Mucosa of rectum (tissue), 2 donors: ENCODE measurements around the gene JPH3.

ENCODE experiments used
- H3K27ac ChIP-seq, 2 donors: one replicate each; pipeline ENCODE4 v1.7.0; 2013; ENCODE audit warnings: inconsistent platforms in 2 of 2, low read depth in 2 of 2, low read length in 2 of 2
- H3K27me3 ChIP-seq, 2 donors: one replicate each; pipeline ENCODE4 v1.7.0; 2013; ENCODE audit warnings: low read length in 2 of 2; ENCODE audit not compliant: control insufficient read depth in 2 of 2, insufficient read depth in 2 of 2
- H3K36me3 ChIP-seq, 2 donors: one replicate each; pipeline ENCODE4 v1.7.0; 2013; ENCODE audit warnings: low read length in 2 of 2; ENCODE audit not compliant: control insufficient read depth in 2 of 2, insufficient read depth in 2 of 2
- H3K4me1 ChIP-seq, 2 donors: one replicate each; pipeline ENCODE4 v1.7.0; 2013; ENCODE audit warnings: low read length in 2 of 2, mild to moderate bottlenecking in 1 of 2; ENCODE audit not compliant: control insufficient read depth in 2 of 2, insufficient read depth in 2 of 2
- H3K4me3 ChIP-seq, 2 donors: one replicate each; pipeline ENCODE4 v1.7.0; 2013; ENCODE audit warnings: low read length in 2 of 2
- H3K9ac ChIP-seq, 2 donors: one replicate each; pipeline ENCODE4 v1.7.0; 2013; ENCODE audit warnings: low read length in 2 of 2, low read depth in 1 of 2, mild to moderate bottlenecking in 1 of 2
- H3K9me3 ChIP-seq, 2 donors: one replicate each; pipeline ENCODE4 v1.7.0; 2013; ENCODE audit warnings: low read length in 2 of 2; ENCODE audit not compliant: control insufficient read depth in 2 of 2
- donor health status: healthy.
- donor health status: Normal muscosa, but diverticular disease.

The JPH3 gene

GRCh38 chr16:87611456-87611855, 9.1 kb downstream of the JPH3 start:
- Histone ChIP-seq H3K4me3 (no peak overlapping the region), H3K36me3 (no peaks in the 10 kb centered on the region), H3K4me1 (no peaks in the 10 kb centered on the region), H3K9me3 (no peaks in the 10 kb centered on the region), H3K27ac (no peak overlapping the region), H3K27me3 (no peaks in the 10 kb centered on the region), H3K9ac (no peak overlapping the region)

- H3K27ac ChIP-seq, result no peak overlapping the region
- H3K9me3 ChIP-seq, result no peaks in the 10 kb centered on the region
- no peaks in the 10 kb centered on the region for H3K27me3 ChIP-seq
- no peak overlapping the region for H3K4me3 ChIP-seq
- H3K4me1 ChIP-seq, result no peaks in the 10 kb centered on the region
- no peak overlapping the region for H3K9ac ChIP-seq
- H3K36me3 ChIP-seq, result no peaks in the 10 kb centered on the region
Measured at GRCh38 chr16:87613961-87614360, 11.7 kb downstream of the JPH3 start.

GRCh38 chr16:87615621-87616041, 13.3 kb downstream of the JPH3 start:
- H3K27me3 ChIP-seq, result no peaks in the 10 kb centered on the region
- H3K9ac ChIP-seq, result no peak overlapping the region
- H3K27ac ChIP-seq, result no peak overlapping the region
- no peaks in the 10 kb centered on the region for H3K9me3 ChIP-seq
- no peak overlapping the region for H3K4me3 ChIP-seq
- H3K36me3 ChIP-seq, result no peaks in the 10 kb centered on the region
- no peaks in the 10 kb centered on the region for H3K4me1 ChIP-seq

- H3K27me3 ChIP-seq, result no peaks in the 10 kb centered on the region
- no peak overlapping the region for H3K4me3 ChIP-seq
- H3K4me1 ChIP-seq, result no peaks in the 10 kb centered on the region
- H3K27ac ChIP-seq, result no peak overlapping the region
- H3K36me3 ChIP-seq, result no peaks in the 10 kb centered on the region
- H3K9ac ChIP-seq, result no peak overlapping the region
- no peaks in the 10 kb centered on the region for H3K9me3 ChIP-seq
Measured at GRCh38 chr16:87616556-87616955, 14.2 kb downstream of the JPH3 start.

- no peaks in the 10 kb centered on the region for H3K36me3 ChIP-seq
- H3K9ac ChIP-seq, result no peak overlapping the region
- H3K4me3 ChIP-seq, result no peak overlapping the region
- no peaks in the 10 kb centered on the region for H3K27me3 ChIP-seq
- no peaks in the 10 kb centered on the region for H3K4me1 ChIP-seq
- H3K27ac ChIP-seq, result no peak overlapping the region
- H3K9me3 ChIP-seq, result no peaks in the 10 kb centered on the region
Measured at GRCh38 chr16:87618216-87618615, 15.9 kb downstream of the JPH3 start.

GRCh38 chr16:87619360-87620200, 17.3 kb downstream of the JPH3 start:
- Histone ChIP-seq H3K9ac (no peak overlapping the region), H3K27me3 (no peaks in the 10 kb centered on the region), H3K4me3 (no peak overlapping the region), H3K4me1 (no peaks in the 10 kb centered on the region), H3K27ac (no peak overlapping the region), H3K36me3 (no peaks in the 10 kb centered on the region), H3K9me3 (no peaks in the 10 kb centered on the region)

GRCh38 chr16:87620201-87620495, 17.8 kb downstream of the JPH3 start:
- Histone ChIP-seq H3K4me1 (no peaks in the 10 kb centered on the region), H3K27ac (no peak overlapping the region), H3K9me3 (no peaks in the 10 kb centered on the region), H3K4me3 (no peak overlapping the region), H3K27me3 (no peaks in the 10 kb centered on the region), H3K36me3 (no peaks in the 10 kb centered on the region), H3K9ac (no peak overlapping the region)

- no peaks in the 10 kb centered on the region for H3K27me3 ChIP-seq
- no peak overlapping the region for H3K27ac ChIP-seq
- H3K36me3 ChIP-seq, result no peaks in the 10 kb centered on the region
- H3K4me3 ChIP-seq, result no peak overlapping the region
- H3K4me1 ChIP-seq, result no peaks in the 10 kb centered on the region
- H3K9me3 ChIP-seq, result no peaks in the 10 kb centered on the region
- H3K9ac ChIP-seq, result no peak overlapping the region
Measured at GRCh38 chr16:87621550-87621829, 19.2 kb downstream of the JPH3 start.

- H3K27ac ChIP-seq, result no peak overlapping the region
- H3K36me3 ChIP-seq, result no peaks in the 10 kb centered on the region
- H3K4me1 ChIP-seq, result no peaks in the 10 kb centered on the region
- no peak overlapping the region for H3K4me3 ChIP-seq
- H3K9ac ChIP-seq, result no peak overlapping the region
- no peaks in the 10 kb centered on the region for H3K27me3 ChIP-seq
- no peaks in the 10 kb centered on the region for H3K9me3 ChIP-seq
Measured at GRCh38 chr16:87621976-87622713, 19.8 kb downstream of the JPH3 start.

GRCh38 chr16:87622756-87623319, 20.5 kb downstream of the JPH3 start:
- Histone ChIP-seq H3K27me3 (peaks cover 0 to under 1% of the 10 kb centered on the region in 2 donors), H3K36me3 (no peaks in the 10 kb centered on the region), H3K27ac (no peak overlapping the region), H3K4me1 (no peaks in the 10 kb centered on the region), H3K9me3 (no peaks in the 10 kb centered on the region), H3K4me3 (no peak overlapping the region), H3K9ac (no peak overlapping the region)
